ENCODE measurements around the gene ARMS2. TPM values are rescaled to one million over a fixed set of nuclear protein-coding genes. Genes with fewer than 3 reads are reported as not detected.

ARMS2 gene
- polyA plus RNA-seq, 3 donors = not detected

- no peak for DNase-seq
- no peaks in the 10 kb centered on the region for H3K9me3 Mint-ChIP-seq
- no peak for TF ChIP-seq CTCF (IDR thresholded peaks at IDR 0.05)
- Histone ChIP-seq H3K4me1 (ENCODE audit: control insufficient read depth in 1 of 2, insufficient read depth in 2 of 2, low read length in 2 of 2) (peaks cover 19 to 26% of the 10 kb centered on the region in 2 donors), H3K36me3 (replicated peaks in 1 of 2; ENCODE audit: control insufficient read depth in 1 of 2, insufficient read depth in 2 of 2, low read length in 2 of 2) (no peaks in the 10 kb centered on the region), H3K27me3 (ENCODE audit: control insufficient read depth in 2 of 2, insufficient read depth in 2 of 2, low read length in 2 of 2) (no peaks in the 10 kb centered on the region), H3K4me2 (replicated peaks; ENCODE audit: extremely low read depth, low read length, poor library complexity, severe bottlenecking) (no peak overlapping the region), H2AFZ (ENCODE audit: insufficient read depth, low read depth, low read length, poor library complexity, severe bottlenecking) (no peak overlapping the region), H3K9ac (ENCODE audit: insufficient read depth, low read length, poor library complexity, severe bottlenecking) (no peak overlapping the region), H3K4me3 (replicated peaks in 1 of 3; ENCODE audit: low read depth in 2 of 3, low read length in 3 of 3) (no peak overlapping the region), H3K79me2 (ENCODE audit: insufficient read depth, low read length) (no peaks in the 10 kb centered on the region), H3K27ac (ENCODE audit: low read depth in 1 of 2, low read length in 2 of 2) (no peak overlapping the region), H3K9me3 (replicated peaks in 1 of 2; ENCODE audit: control insufficient read depth in 1 of 2, insufficient read depth in 1 of 2, low read length in 2 of 2) (no peaks in the 10 kb centered on the region), H4K20me1 (ENCODE audit: insufficient read depth, low read length) (no peaks in the 10 kb centered on the region)
- H3K36me3 Mint-ChIP-seq = peaks cover 17 to 30% of the 10 kb centered on the region in 2 donors
- intact Hi-C loops (cut with micrococcal nuclease) = no loop called here
- H3K27ac Mint-ChIP-seq = no peak overlapping the region
- H3K4me1 Mint-ChIP-seq = peaks cover 35% of the 10 kb centered on the region
- WGBS (ENCODE audit: insufficient coverage) = no CpG with 5 or more reads among the region's 1 CpG
- no peak overlapping the region for H3K4me3 Mint-ChIP-seq
- H3K27me3 Mint-ChIP-seq (ENCODE audit: low read depth in 3 of 3) = no peaks in the 10 kb centered on the region
Observed at GRCh38 chr10:122419016-122419415, 35.4 kb upstream of the ARMS2 start.

GRCh38 chr10:122419876-122420623 is 34.4 kb upstream of the ARMS2 start:
- Histone ChIP-seq H3K9me3 (replicated peaks in 1 of 2; ENCODE audit: control insufficient read depth in 1 of 2, insufficient read depth in 1 of 2, low read length in 2 of 2) (no peaks in the 10 kb centered on the region), H3K4me1 (ENCODE audit: control insufficient read depth in 1 of 2, insufficient read depth in 2 of 2, low read length in 2 of 2) (peaks cover 19 to 26% of the 10 kb centered on the region in 2 donors), H2AFZ (ENCODE audit: insufficient read depth, low read depth, low read length, poor library complexity, severe bottlenecking) (no peak overlapping the region), H3K4me2 (replicated peaks; ENCODE audit: extremely low read depth, low read length, poor library complexity, severe bottlenecking) (no peak overlapping the region), H3K4me3 (replicated peaks in 1 of 3; ENCODE audit: low read depth in 2 of 3, low read length in 3 of 3) (no peak overlapping the region), H3K36me3 (replicated peaks in 1 of 2; ENCODE audit: control insufficient read depth in 1 of 2, insufficient read depth in 2 of 2, low read length in 2 of 2) (no peaks in the 10 kb centered on the region), H3K79me2 (ENCODE audit: insufficient read depth, low read length) (no peaks in the 10 kb centered on the region), H3K9ac (ENCODE audit: insufficient read depth, low read length, poor library complexity, severe bottlenecking) (no peak overlapping the region), H3K27me3 (ENCODE audit: control insufficient read depth in 2 of 2, insufficient read depth in 2 of 2, low read length in 2 of 2) (no peaks in the 10 kb centered on the region), H3K27ac (ENCODE audit: low read depth in 1 of 2, low read length in 2 of 2) (no peak overlapping the region), H4K20me1 (ENCODE audit: insufficient read depth, low read length) (no peaks in the 10 kb centered on the region)
- H3K9me3 Mint-ChIP-seq = no peaks in the 10 kb centered on the region
- H3K27me3 Mint-ChIP-seq (ENCODE audit: low read depth in 3 of 3) = no peaks in the 10 kb centered on the region
- no peak overlapping the region for H3K27ac Mint-ChIP-seq
- H3K4me1 Mint-ChIP-seq = peaks cover 35% of the 10 kb centered on the region
- H3K36me3 Mint-ChIP-seq = peaks cover 17 to 26% of the 10 kb centered on the region in 2 donors
- H3K4me3 Mint-ChIP-seq = no peak overlapping the region
- WGBS (ENCODE audit: insufficient coverage) = no CpG with 5 or more reads among the region's 3 CpGs
- no peak for TF ChIP-seq CTCF (IDR thresholded peaks at IDR 0.05)
- intact Hi-C loops (cut with micrococcal nuclease) = no loop called here
- DNase-seq = no peak

Data from CD14-positive monocyte (primary cell).